RWPE2 (cell line): ENCODE measurements around the gene POU6F1.

Source experiments
- ATAC-seq: fragments of 200-7000 bp; cut with Tn5 transposase; 3 replicates; pipeline ENCODE4 v1.9.1; 2021; ENCODE audit warnings: low read depth
- DNase-seq: peaks from one replicate; pipeline ENCODE4 v3.0.0-alpha.2; 2020; ENCODE audit warnings: low spot score
- H3K27ac ChIP-seq: fragments of 450-650 bp; 2 replicates; pipeline ENCODE4 v1.5.1; 2017; ENCODE audit warnings: mild to moderate bottlenecking; ENCODE audit not compliant: poor library complexity, severe bottlenecking
- H3K27me3 ChIP-seq: fragments of 250-450 bp; sonication (Bioruptor Pico); 2 replicates; pipeline ENCODE4 v1.5.1; 2021; ENCODE audit warnings: mild to moderate bottlenecking, moderate library complexity; ENCODE audit not compliant: insufficient read depth, poor library complexity, severe bottlenecking
- H3K36me3 ChIP-seq: fragments of 250-450 bp; sonication (Bioruptor Pico); 2 replicates; pipeline ENCODE4 v1.5.1; 2020; ENCODE audit warnings: low read depth, mild to moderate bottlenecking, moderate library complexity
- H3K4me1 ChIP-seq: fragments of 250-450 bp; sonication (Bioruptor Pico); 2 replicates; pipeline ENCODE4 v1.5.1; 2021; ENCODE audit warnings: mild to moderate bottlenecking, moderate library complexity; ENCODE audit not compliant: insufficient read depth, poor library complexity, severe bottlenecking
- H3K4me3 ChIP-seq: fragments of 250-450 bp; sonication (Bioruptor Pico); 2 replicates; pipeline ENCODE4 v1.5.1; 2021; ENCODE audit warnings: mild to moderate bottlenecking, moderate library complexity; ENCODE audit not compliant: severe bottlenecking
- H3K9me3 ChIP-seq: fragments of 250-450 bp; sonication (Bioruptor Pico); 2 replicates; pipeline ENCODE4 v1.5.1; 2021; ENCODE audit warnings: mild to moderate bottlenecking, moderate library complexity; ENCODE audit not compliant: severe bottlenecking
- CTCF ChIP-seq: fragments of 450-650 bp; IDR thresholded peaks from one replicate; pipeline ENCODE4 v1.5.1; 2017; ENCODE audit warnings: mild to moderate bottlenecking, moderate library complexity; ENCODE audit not compliant: poor library complexity, severe bottlenecking

POU6F1 gene

GRCh38 chr12:51147309-51147708, 70.6 kb downstream of the POU6F1 start:
- Histone ChIP-seq H3K4me1 (no peaks in the 10 kb centered on the region), H3K27ac (no peak overlapping the region), H3K4me3 (no peak overlapping the region), H3K9me3 (no peaks in the 10 kb centered on the region), H3K27me3 (no peaks in the 10 kb centered on the region), H3K36me3 (no peaks in the 10 kb centered on the region)
- ATAC-seq, result no peak
- TF ChIP-seq CTCF, result no peak
- no peak for DNase-seq

DNA sequence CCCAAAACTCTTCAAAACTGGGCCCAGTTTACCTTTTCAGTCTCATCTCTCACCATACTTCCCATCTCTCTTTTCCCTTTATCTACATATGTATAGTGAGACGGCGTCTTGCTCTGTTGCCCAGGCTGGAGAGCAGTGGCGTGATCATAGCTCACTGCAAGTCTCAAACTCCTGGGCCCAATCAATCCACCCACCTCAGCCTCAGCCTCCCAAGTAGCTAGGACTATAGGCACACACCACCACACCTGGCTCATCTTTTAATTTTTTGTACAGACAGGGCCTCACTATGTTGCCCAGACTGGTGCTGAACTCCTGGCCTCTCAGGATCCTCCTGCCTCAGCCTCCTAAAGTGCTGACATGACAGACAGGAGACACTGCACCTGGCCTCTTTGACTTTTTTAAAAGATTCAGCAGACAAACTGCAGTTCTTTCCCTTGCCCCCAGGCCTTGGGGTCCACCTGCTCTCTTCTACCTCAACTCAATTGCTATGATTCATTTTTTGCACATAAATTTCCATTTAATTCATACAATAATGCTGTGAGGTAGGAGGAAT, 78.5 kb downstream of the POU6F1 start:
- ATAC-seq (no peak), DNase-seq (no peak)
- no peak for TF ChIP-seq CTCF
- no peak overlapping the region for H3K27ac ChIP-seq
- H3K36me3 ChIP-seq, result peaks cover 13% of the 10 kb centered on the region
- no peak overlapping the region for H3K4me3 ChIP-seq
- no peaks in the 10 kb centered on the region for H3K4me1 ChIP-seq
- H3K27me3 ChIP-seq, result no peaks in the 10 kb centered on the region
- no peaks in the 10 kb centered on the region for H3K9me3 ChIP-seq
